ENCODE data around the gene MYDGF.

The MYDGF gene

DNA sequence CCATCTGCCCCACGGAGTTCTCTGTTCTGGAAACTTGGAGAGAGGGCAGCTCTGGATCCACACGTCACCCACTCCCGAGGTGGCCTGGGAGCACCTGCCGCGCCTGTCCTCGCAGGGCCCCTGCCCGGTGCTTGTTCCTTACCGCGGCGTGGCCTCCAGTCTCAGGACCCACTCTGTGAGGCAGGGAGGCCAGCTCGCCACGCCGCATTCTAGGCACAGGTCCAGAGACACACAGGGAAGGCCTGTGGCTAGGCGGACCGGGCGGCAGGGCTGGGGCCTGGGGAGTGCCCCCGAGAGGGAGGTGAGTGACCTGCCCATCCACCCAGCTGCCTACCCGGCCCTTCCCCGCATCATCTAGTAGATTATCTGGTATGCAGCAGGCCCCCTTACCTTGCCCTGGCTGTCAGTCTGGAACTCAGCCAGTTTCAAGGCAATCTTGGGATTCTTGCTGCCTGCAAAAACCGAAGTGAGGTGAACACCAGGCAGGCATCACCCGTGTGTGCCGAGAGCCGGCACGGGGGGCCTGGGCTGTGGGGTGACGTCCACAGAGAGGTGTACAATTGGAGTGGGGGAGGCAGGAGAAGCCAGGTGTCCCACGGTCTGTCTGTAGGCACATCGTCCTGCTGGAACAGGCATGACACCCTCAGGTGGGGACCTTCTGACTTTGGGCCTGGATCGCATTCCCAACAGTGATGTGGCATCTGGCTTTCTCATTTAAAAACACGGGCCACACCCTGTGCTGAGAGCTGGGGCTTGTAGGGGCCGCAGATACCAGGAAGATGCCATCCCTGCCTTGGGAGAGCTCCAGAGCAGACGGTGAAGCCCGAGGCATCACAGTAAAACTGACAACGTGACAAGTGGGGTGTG is 29.9 kb upstream of the MYDGF start:
- no peaks in the 10 kb centered on the region for H3K9me3 ChIP-seq (ENCODE audit: control insufficient read depth, insufficient read depth, low read depth, low read length)
- H3K36me3 ChIP-seq (ENCODE audit: control insufficient read depth, insufficient read depth, low read length), result peaks cover 91% of the 10 kb centered on the region
- H3K4me3 ChIP-seq (ENCODE audit: low read depth, low read length), result no peak overlapping the region
- H3K27me3 ChIP-seq (ENCODE audit: control insufficient read depth, insufficient read depth, low read length), result no peaks in the 10 kb centered on the region
- H3K4me1 ChIP-seq (ENCODE audit: control insufficient read depth, insufficient read depth, low read length), result no peaks in the 10 kb centered on the region
- no peak overlapping the region for H3K9ac ChIP-seq (ENCODE audit: low read length)
- no peak overlapping the region for H3K27ac ChIP-seq (ENCODE audit: low read depth, low read length)

DNA sequence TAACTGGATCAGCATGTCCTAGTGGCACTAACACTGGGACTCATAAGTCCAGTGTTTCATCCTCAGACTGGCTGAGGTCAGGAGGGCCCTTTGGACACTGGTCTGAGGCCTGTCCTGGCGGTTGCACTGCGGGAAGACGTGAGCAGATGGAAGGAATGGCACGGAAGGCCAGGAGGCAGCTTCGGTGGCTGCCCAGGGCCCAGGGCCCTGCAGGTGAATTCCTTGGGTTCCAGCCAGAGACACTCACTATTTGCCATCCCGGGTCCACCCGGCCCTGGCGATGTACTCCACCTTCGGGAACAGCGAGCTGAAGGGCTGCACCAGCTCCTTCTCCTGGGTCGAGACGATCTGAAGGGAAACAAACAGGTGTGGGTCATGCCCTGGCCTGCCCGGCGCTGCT is 27.2 kb upstream of the MYDGF start:
- no peaks in the 10 kb centered on the region for H3K27me3 ChIP-seq (ENCODE audit: control insufficient read depth, insufficient read depth, low read length)
- H3K27ac ChIP-seq (ENCODE audit: low read depth, low read length), result no peak overlapping the region
- H3K36me3 ChIP-seq (ENCODE audit: control insufficient read depth, insufficient read depth, low read length), result peaks cover 93% of the 10 kb centered on the region
- no peaks in the 10 kb centered on the region for H3K4me1 ChIP-seq (ENCODE audit: control insufficient read depth, insufficient read depth, low read length)
- no peak overlapping the region for H3K4me3 ChIP-seq (ENCODE audit: low read depth, low read length)
- H3K9ac ChIP-seq (ENCODE audit: low read length), result no peak overlapping the region
- no peaks in the 10 kb centered on the region for H3K9me3 ChIP-seq (ENCODE audit: control insufficient read depth, insufficient read depth, low read depth, low read length)

DNA sequence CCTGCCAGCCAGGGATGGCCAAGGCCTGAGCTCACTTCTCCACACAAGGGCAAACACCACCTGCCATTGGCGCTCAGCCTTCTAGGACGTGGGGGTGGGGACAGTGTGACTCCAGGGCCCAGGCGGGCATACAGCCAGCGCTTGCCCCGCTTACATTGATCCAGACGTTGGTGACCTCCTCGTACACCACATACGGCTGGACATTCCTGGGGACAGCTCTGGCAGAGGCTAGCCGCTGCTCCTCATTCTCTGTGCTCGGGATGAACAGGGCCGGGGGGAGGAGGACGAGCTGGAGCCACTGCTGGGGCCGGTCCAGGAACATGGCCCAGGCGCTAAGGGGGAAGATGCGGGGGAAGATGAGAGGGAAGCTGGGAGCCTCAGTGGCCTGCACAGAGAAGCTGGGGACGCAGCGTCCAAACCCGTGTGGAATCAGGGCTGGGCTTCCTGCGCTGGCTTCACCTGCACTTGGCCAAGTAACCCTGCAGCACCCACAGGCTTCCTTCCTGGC is 25.1 kb upstream of the MYDGF start:
- Histone ChIP-seq H3K9ac (ENCODE audit: low read length) (no peak overlapping the region), H3K27ac (ENCODE audit: low read depth, low read length) (no peak overlapping the region), H3K4me3 (ENCODE audit: low read depth, low read length) (no peak overlapping the region), H3K36me3 (ENCODE audit: control insufficient read depth, insufficient read depth, low read length) (peaks cover 84% of the 10 kb centered on the region), H3K4me1 (ENCODE audit: control insufficient read depth, insufficient read depth, low read length) (no peaks in the 10 kb centered on the region), H3K9me3 (ENCODE audit: control insufficient read depth, insufficient read depth, low read depth, low read length) (no peaks in the 10 kb centered on the region), H3K27me3 (ENCODE audit: control insufficient read depth, insufficient read depth, low read length) (no peaks in the 10 kb centered on the region)

DNA sequence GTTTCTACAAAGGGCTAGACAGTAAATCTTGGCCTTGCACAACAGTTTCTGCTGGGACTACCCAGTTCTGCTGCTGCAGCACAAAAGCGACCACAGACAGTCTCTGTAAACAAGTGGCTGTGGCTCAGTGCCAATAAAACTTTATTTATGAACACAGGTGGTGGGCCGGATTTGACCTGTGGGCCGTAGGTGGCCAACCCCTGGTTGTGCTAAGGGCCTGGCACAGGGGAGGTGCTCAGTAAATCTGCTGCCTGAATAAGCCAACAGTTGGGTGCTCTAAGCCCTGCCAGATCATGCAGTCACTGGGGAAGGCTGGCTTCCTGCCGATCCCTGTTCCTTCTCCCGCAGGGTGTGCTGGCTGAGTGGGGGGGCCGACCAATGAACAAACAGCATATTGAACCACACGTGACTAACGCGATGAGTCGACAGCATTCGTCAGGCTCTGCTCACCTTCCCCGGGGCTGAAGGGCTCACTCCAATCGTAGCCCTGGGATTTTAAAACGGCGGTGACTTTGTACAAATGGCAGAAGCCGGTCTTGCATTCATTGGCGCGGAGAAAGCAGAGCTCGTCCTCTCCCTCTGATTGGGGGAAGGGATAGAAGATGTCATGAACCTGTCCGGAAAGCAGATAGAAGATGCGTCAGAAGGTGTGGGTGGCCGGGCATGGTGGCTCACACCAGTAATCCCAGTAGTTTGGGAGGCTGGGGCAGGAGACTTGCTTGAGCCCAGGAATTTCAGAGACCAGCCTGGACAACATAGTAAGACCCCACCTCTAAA is 24.3 kb upstream of the MYDGF start:
- Histone ChIP-seq H3K36me3 (ENCODE audit: control insufficient read depth, insufficient read depth, low read length) (peaks cover 84% of the 10 kb centered on the region), H3K9ac (ENCODE audit: low read length) (no peak overlapping the region), H3K4me1 (ENCODE audit: control insufficient read depth, insufficient read depth, low read length) (no peaks in the 10 kb centered on the region), H3K9me3 (ENCODE audit: control insufficient read depth, insufficient read depth, low read depth, low read length) (no peaks in the 10 kb centered on the region), H3K27ac (ENCODE audit: low read depth, low read length) (no peak overlapping the region), H3K4me3 (ENCODE audit: low read depth, low read length) (no peak overlapping the region), H3K27me3 (ENCODE audit: control insufficient read depth, insufficient read depth, low read length) (no peaks in the 10 kb centered on the region)

DNA sequence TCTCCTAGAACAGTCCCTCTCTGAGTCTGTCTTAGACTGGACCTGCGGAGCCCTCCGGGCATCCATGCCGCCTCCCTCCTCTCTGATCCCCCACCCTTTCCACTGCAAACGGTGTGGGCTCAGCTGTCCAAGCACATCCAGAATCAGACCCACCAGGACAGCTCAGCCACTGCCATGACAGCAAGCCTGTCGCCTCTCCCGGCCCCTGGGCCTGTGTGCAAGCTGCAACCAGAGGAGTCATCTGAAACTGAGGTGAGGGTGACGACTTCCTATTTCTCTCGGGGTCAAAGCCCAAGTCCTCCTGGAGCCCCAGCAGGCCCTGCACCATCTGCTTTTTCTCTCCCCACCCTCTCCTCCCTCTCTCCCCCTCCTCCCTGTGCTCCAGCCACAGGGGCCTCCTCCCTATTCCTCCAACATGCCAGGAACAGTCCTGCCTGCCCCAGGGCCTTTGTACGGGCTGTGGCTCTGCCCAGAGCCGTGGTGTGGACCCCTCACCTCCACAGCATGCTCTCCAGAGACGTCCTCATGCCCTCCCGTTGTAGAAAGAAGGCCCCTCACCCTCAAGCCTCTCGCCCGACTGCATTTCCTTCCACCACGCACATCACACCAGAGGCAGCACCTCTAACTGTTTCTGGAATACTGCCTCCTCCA is 23.5 kb upstream of the MYDGF start:
- Histone ChIP-seq H3K27me3 (ENCODE audit: control insufficient read depth, insufficient read depth, low read length) (no peaks in the 10 kb centered on the region), H3K9me3 (ENCODE audit: control insufficient read depth, insufficient read depth, low read depth, low read length) (no peaks in the 10 kb centered on the region), H3K4me1 (ENCODE audit: control insufficient read depth, insufficient read depth, low read length) (no peaks in the 10 kb centered on the region), H3K27ac (ENCODE audit: low read depth, low read length) (no peak overlapping the region), H3K4me3 (ENCODE audit: low read depth, low read length) (no peak overlapping the region), H3K9ac (ENCODE audit: low read length) (no peak overlapping the region), H3K36me3 (ENCODE audit: control insufficient read depth, insufficient read depth, low read length) (peaks cover 87% of the 10 kb centered on the region)

DNA sequence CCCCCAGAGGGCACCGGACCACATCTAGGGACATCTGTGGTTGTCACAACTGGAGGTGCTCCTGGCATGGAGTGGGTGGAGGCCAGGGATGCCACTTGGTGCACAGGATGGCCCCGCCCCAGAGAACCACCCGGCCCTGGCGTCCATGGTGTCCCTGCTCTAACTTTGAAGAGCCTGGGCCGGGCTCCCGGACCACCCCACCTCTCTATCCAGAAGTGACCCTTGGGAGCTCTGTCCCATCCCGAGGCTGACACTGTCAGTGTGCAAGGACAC is 22.9 kb upstream of the MYDGF start:
- Histone ChIP-seq H3K36me3 (ENCODE audit: control insufficient read depth, insufficient read depth, low read length) (peaks cover 87% of the 10 kb centered on the region), H3K27me3 (ENCODE audit: control insufficient read depth, insufficient read depth, low read length) (no peaks in the 10 kb centered on the region), H3K9me3 (ENCODE audit: control insufficient read depth, insufficient read depth, low read depth, low read length) (no peaks in the 10 kb centered on the region), H3K4me3 (ENCODE audit: low read depth, low read length) (no peak overlapping the region), H3K27ac (ENCODE audit: low read depth, low read length) (no peak overlapping the region), H3K9ac (ENCODE audit: low read length) (no peak overlapping the region), H3K4me1 (ENCODE audit: control insufficient read depth, insufficient read depth, low read length) (no peaks in the 10 kb centered on the region)

DNA sequence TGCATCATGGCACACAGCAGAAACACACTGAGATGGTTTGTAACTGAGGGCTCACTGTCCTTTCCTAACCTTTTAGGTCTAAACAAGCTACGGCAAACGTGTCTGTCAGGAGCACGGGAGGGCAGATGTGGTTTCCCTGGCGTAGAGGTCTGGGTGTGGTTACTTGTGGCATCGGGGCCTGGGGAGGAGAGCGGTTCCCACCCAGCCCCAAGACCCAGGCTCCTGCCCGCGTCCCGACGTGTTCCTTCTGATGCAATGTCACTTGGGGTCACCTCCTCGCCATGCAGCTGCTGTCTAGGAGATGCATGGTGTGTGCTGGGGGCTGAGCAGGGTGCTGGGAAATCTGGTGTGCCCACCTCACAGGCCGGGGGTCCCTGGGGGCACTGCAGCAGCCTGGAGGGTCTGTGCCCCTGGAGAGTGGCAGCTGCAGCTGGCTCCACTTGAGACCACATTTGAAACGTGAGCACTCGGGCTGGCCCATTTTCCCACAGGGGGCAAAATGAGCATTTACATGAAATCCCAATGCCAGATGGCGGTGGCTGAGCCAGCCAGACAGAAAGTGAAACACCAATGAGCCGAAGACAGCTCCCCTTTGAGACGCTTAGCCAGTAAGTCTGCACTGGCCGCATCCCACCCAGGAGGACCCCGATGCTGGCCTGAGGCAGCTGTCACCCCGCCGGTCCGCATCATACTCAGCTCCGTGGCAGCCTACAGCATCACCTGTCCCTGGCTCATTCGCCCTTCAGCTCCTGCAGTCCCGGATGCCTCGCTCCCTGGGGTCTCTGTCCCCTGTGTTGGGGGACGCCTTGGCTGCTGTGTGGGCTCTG is 22.3 kb upstream of the MYDGF start:
- Histone ChIP-seq H3K27ac (ENCODE audit: low read depth, low read length) (no peak overlapping the region), H3K4me1 (ENCODE audit: control insufficient read depth, insufficient read depth, low read length) (no peaks in the 10 kb centered on the region), H3K9ac (ENCODE audit: low read length) (no peak overlapping the region), H3K36me3 (ENCODE audit: control insufficient read depth, insufficient read depth, low read length) (peaks cover 84% of the 10 kb centered on the region), H3K4me3 (ENCODE audit: low read depth, low read length) (no peak overlapping the region), H3K9me3 (ENCODE audit: control insufficient read depth, insufficient read depth, low read depth, low read length) (no peaks in the 10 kb centered on the region), H3K27me3 (ENCODE audit: control insufficient read depth, insufficient read depth, low read length) (no peaks in the 10 kb centered on the region)

DNA sequence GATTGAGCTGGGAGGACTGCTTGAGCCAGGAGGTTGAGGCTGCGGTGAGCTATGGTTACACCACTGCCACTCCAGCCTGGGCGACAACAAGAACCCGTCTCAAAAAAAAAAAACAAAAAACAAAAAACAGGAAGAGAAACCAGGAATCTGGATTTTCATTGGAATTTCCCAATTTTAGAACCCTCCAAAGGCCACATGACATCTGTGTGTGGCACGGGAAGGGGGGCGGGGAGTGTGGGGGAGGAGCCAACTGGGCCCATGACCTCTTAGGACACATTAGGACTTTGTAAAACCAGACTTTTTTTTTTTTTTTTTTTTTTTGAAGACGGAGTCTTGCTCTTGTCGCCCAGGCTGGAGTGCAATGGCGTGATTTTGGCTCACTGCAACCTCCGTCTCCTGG is 21.2 kb upstream of the MYDGF start:
- Histone ChIP-seq H3K36me3 (ENCODE audit: control insufficient read depth, insufficient read depth, low read length) (peaks cover 85% of the 10 kb centered on the region), H3K27me3 (ENCODE audit: control insufficient read depth, insufficient read depth, low read length) (no peaks in the 10 kb centered on the region), H3K4me1 (ENCODE audit: control insufficient read depth, insufficient read depth, low read length) (no peaks in the 10 kb centered on the region), H3K9me3 (ENCODE audit: control insufficient read depth, insufficient read depth, low read depth, low read length) (no peaks in the 10 kb centered on the region), H3K4me3 (ENCODE audit: low read depth, low read length) (no peak overlapping the region), H3K27ac (ENCODE audit: low read depth, low read length) (no peak overlapping the region), H3K9ac (ENCODE audit: low read length) (no peak overlapping the region)

DNA sequence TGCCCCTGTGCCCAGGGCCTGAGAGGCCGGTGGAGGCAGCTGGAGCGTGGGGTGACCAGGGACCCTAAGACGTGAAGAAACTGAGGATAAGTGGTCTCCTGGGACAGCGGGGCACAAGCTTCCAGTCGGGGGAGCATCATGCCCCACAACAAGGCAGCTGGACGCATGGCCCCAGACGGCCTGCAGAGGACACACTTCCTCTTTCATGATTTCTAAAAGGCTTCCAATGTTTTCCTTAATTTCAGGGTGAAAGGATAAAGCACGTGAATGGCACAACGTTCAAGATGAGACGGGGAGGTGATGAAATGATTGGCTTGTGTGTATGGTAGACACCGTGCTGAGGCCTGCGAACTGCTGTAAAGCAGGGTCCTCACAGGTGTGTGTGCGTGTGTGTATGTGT is 20.2 kb upstream of the MYDGF start:
- Histone ChIP-seq H3K9ac (ENCODE audit: low read length) (no peak overlapping the region), H3K4me1 (ENCODE audit: control insufficient read depth, insufficient read depth, low read length) (no peaks in the 10 kb centered on the region), H3K36me3 (ENCODE audit: control insufficient read depth, insufficient read depth, low read length) (peaks cover 83% of the 10 kb centered on the region), H3K9me3 (ENCODE audit: control insufficient read depth, insufficient read depth, low read depth, low read length) (no peaks in the 10 kb centered on the region), H3K27me3 (ENCODE audit: control insufficient read depth, insufficient read depth, low read length) (no peaks in the 10 kb centered on the region), H3K4me3 (ENCODE audit: low read depth, low read length) (no peak overlapping the region), H3K27ac (ENCODE audit: low read depth, low read length) (no peak overlapping the region)

DNA sequence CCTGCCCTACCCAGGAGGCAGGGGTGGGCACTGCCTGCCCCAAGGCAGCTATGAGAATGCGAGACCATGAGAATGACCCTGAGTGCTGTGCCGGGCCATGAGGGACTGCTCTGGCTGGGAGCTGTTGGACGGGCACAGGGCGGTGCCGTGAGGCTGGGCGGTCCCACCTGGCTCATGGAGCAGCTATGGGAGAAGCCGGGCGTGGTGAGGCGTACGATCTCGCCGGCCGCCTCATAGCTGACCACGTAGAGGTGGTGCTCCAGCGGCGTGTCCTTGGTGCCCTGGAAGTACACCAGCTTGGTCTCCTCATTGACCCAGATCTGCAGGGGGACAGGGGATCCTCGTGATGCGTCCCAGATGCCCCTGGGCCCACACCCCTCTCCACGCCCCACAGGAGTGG is 19.3 kb upstream of the MYDGF start:
- no peaks in the 10 kb centered on the region for H3K4me1 ChIP-seq (ENCODE audit: control insufficient read depth, insufficient read depth, low read length)
- H3K27me3 ChIP-seq (ENCODE audit: control insufficient read depth, insufficient read depth, low read length), result no peaks in the 10 kb centered on the region
- H3K27ac ChIP-seq (ENCODE audit: low read depth, low read length), result no peak overlapping the region
- no peak overlapping the region for H3K4me3 ChIP-seq (ENCODE audit: low read depth, low read length)
- H3K36me3 ChIP-seq (ENCODE audit: control insufficient read depth, insufficient read depth, low read length), result peaks cover 83% of the 10 kb centered on the region
- H3K9ac ChIP-seq (ENCODE audit: low read length), result no peak overlapping the region
- H3K9me3 ChIP-seq (ENCODE audit: control insufficient read depth, insufficient read depth, low read depth, low read length), result no peaks in the 10 kb centered on the region

Measured in HUES6 (cell line).